HepG2 (cell line): ENCODE measurements around the gene GPR155. TPM values are rescaled to one million over a fixed set of nuclear protein-coding genes. Genes with fewer than 3 reads are reported as not detected.

Experiments
- AKNA ChIP-seq: sonication (generic); formaldehyde crosslinking; IDR thresholded peaks from 2 replicates; pipeline ENCODE4 v1.4.0; 2020; ENCODE audit warnings: missing genetic modification reagents, borderline replicate concordance
- ATF2 ChIP-seq: sonication (generic); formaldehyde crosslinking; IDR thresholded peaks from 2 replicates; pipeline ENCODE4 v1.4.0; 2020; ENCODE audit warnings: missing genetic modification reagents
- BORCS8-MEF2B ChIP-seq: sonication (generic); formaldehyde crosslinking; IDR thresholded peaks from 2 replicates; pipeline ENCODE4 v1.8.0; 2022; ENCODE audit warnings: mild to moderate bottlenecking, missing genetic modification reagents
- CHD2 ChIP-seq: IDR thresholded peaks from 2 replicates; pipeline ENCODE4 v1.6.1; 2011; ENCODE audit warnings: low read depth, low read length, improper control_type of control experiment
- GTF3A ChIP-seq: sonication (generic); formaldehyde crosslinking; conservative IDR thresholded peaks from 2 replicates; pipeline ENCODE4 v1.4.0; 2020; ENCODE audit warnings: mild to moderate bottlenecking, missing genetic modification reagents
- MYC ChIP-seq: sonication (generic); formaldehyde crosslinking; IDR thresholded peaks from 2 replicates; pipeline ENCODE4 v1.9.0; 2021; ENCODE audit warnings: missing genetic modification reagents, borderline replicate concordance
- SIN3B ChIP-seq: fragments of 150-350 bp; IDR thresholded peaks from 2 replicates; pipeline ENCODE4 v1.6.1; 2014; ENCODE audit warnings: low read length
- SOX13 ChIP-seq, 3 experiments: fragments of 450-650 bp in 1 of 3; sonication (generic) in 1 of 3; formaldehyde crosslinking in 1 of 3; IDR thresholded peaks in 2 of 3; conservative IDR thresholded peaks in 1 of 3; 2 replicates each; pipeline versions ENCODE4 v1.5.0 to v1.6.1; 2016 to 2020; ENCODE audit warnings: antibody characterized with exemption in 1 of 3, mild to moderate bottlenecking in 1 of 3, missing compliant biosample characterization in 1 of 3, missing genetic modification reagents in 1 of 3, moderate library complexity in 1 of 3
- SP5 ChIP-seq: IDR thresholded peaks from 2 replicates; pipeline ENCODE4 v1.6.1; 2016; ENCODE audit warnings: low read depth, borderline replicate concordance
- YY1 ChIP-seq: IDR thresholded peaks from 2 replicates; pipeline ENCODE4 v1.6.1; 2011; ENCODE audit warnings: low read length, low read depth, moderate library complexity, mild to moderate bottlenecking; ENCODE audit not compliant: insufficient read depth, insufficient replicate concordance
- ZC3H4 ChIP-seq: sonication (generic); formaldehyde crosslinking; IDR thresholded peaks from 2 replicates; pipeline ENCODE4 v1.4.0; 2020; ENCODE audit warnings: missing genetic modification reagents, borderline replicate concordance
- ZKSCAN1 ChIP-seq: fragments of 150-350 bp; IDR thresholded peaks from 2 replicates; pipeline ENCODE4 v1.6.1; 2014; ENCODE audit warnings: low read length
- ZNF17 ChIP-seq: sonication (generic); formaldehyde crosslinking; IDR thresholded peaks from 2 replicates; pipeline ENCODE4 v1.5.0; 2020; ENCODE audit warnings: mild to moderate bottlenecking, missing genetic modification reagents
- ZNF205 ChIP-seq: IDR thresholded peaks from 2 replicates; pipeline ENCODE4 v1.6.1; 2018; ENCODE audit warnings: missing biosample characterization, missing genetic modification reagents
- ZNF234 ChIP-seq: sonication (generic); formaldehyde crosslinking; conservative IDR thresholded peaks from 2 replicates; pipeline ENCODE4 v1.5.1; 2020; ENCODE audit warnings: mild to moderate bottlenecking, missing genetic modification reagents
- ZNF496 ChIP-seq: sonication (generic); formaldehyde crosslinking; IDR thresholded peaks from 2 replicates; pipeline ENCODE4 v1.8.1; 2023; ENCODE audit warnings: mild to moderate bottlenecking, moderate library complexity, missing genetic modification reagents; ENCODE audit not compliant: insufficient replicate concordance
- ZNF687 ChIP-seq: sonication (generic); formaldehyde crosslinking; IDR thresholded peaks from 2 replicates; pipeline ENCODE4 v1.5.1; 2020; ENCODE audit warnings: mild to moderate bottlenecking, missing genetic modification reagents, moderate library complexity
- ZZZ3 ChIP-seq: sonication (generic); formaldehyde crosslinking; IDR thresholded peaks from 2 replicates; pipeline ENCODE4 v1.4.0; 2020; ENCODE audit warnings: missing genetic modification reagents, mild to moderate bottlenecking, borderline replicate concordance
- polyA plus RNA-seq, 8 experiments: library from polyadenylated mRNA; depleted of rRNA in 3 of 8; stranded (reverse) in 7 of 8; unstranded in 1 of 8; fragments of >200 nt; fragmentation: Illumina TruSeq in 4 of 8; extraction: Trizol in 4 of 8; gene quantifications; 2 replicates each; pipeline versions ENCODE4 v1.2.1 to v1.2.3, GENCODE V29; 2011 to 2016; ENCODE audit warnings: low read depth in 4 of 8, missing spikeins in 1 of 8, mixed read lengths in 1 of 8; ENCODE audit not compliant: insufficient read depth in 1 of 8
- total RNA-seq, 5 experiments: library from RNA; depleted of rRNA; stranded (reverse); fragments of >200 nt; fragmentation: Illumina TruSeq; extraction: Trizol; gene quantifications; 2 replicates each; pipeline ENCODE4 v1.2.3, GENCODE V29; 2016; ENCODE audit warnings: low read depth in 1 of 5

GPR155 gene
- total and polyA plus RNA-seq, 2 of the 13 experiments (the other 11 are each of a cell fraction or from before 2014, with no cell fraction given), result 0.15 to 0.49 TPM

- no peak for TF ChIP-seq AKNA (CRISPR knock-in tag)
- no peak for TF ChIP-seq ZNF496 (CRISPR knock-in tag)
- TF ChIP-seq ZNF205, result no peak
- TF ChIP-seq ZNF687 (CRISPR knock-in tag), result peak; percentile 86
- no peak for TF ChIP-seq ZC3H4 (CRISPR knock-in tag)
- TF ChIP-seq SOX13 (IDR thresholded peaks at IDR 0.05), result no peak
- no peak for TF ChIP-seq SOX13 (CRISPR knock-in tag; conservative IDR thresholded peaks at IDR 0.05 in 1 of 2, IDR thresholded peaks at IDR 0.05 in 1 of 2)
- TF ChIP-seq SIN3B, result no peak
- no peak for TF ChIP-seq ZNF17
- TF ChIP-seq GTF3A, result no peak
- no peak for TF ChIP-seq BORCS8-MEF2B (CRISPR knock-in tag)
- no peak for TF ChIP-seq YY1
- TF ChIP-seq MYC (CRISPR knock-in tag), result no peak
- no peak for TF ChIP-seq CHD2
- no peak for TF ChIP-seq ATF2 (CRISPR knock-in tag)
- TF ChIP-seq SP5 (CRISPR knock-in tag), result no peak
- TF ChIP-seq ZZZ3 (CRISPR knock-in tag), result no peak; the same call in 1 of the 2 replicates
- no peak for TF ChIP-seq ZNF234 (CRISPR knock-in tag)
- TF ChIP-seq ZKSCAN1, result no peak
These were observed at the start of gene GPR155 (continued) for GRCh38 chr2:174486563-174487107.
